Kidney tubule cell (primary cell): Measurements from ENCODE around the gene OSCAR.

Source experiments
- DNase-seq: peaks from one replicate; pipeline ENCODE4 v3.0.0-alpha.2; 2018; ENCODE audit warnings: low spot score

OSCAR gene, protein sequence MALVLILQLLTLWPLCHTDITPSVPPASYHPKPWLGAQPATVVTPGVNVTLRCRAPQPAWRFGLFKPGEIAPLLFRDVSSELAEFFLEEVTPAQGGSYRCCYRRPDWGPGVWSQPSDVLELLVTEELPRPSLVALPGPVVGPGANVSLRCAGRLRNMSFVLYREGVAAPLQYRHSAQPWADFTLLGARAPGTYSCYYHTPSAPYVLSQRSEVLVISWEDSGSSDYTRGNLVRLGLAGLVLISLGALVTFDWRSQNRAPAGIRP

GRCh38 chr19:54100561-54100960, at the start of gene OSCAR:
OSCAR (minus strand) TSS chr19:54100803; CDS start chr19:54100792, 11 bp downstream.
- DNase-seq, result no peak

DNA sequence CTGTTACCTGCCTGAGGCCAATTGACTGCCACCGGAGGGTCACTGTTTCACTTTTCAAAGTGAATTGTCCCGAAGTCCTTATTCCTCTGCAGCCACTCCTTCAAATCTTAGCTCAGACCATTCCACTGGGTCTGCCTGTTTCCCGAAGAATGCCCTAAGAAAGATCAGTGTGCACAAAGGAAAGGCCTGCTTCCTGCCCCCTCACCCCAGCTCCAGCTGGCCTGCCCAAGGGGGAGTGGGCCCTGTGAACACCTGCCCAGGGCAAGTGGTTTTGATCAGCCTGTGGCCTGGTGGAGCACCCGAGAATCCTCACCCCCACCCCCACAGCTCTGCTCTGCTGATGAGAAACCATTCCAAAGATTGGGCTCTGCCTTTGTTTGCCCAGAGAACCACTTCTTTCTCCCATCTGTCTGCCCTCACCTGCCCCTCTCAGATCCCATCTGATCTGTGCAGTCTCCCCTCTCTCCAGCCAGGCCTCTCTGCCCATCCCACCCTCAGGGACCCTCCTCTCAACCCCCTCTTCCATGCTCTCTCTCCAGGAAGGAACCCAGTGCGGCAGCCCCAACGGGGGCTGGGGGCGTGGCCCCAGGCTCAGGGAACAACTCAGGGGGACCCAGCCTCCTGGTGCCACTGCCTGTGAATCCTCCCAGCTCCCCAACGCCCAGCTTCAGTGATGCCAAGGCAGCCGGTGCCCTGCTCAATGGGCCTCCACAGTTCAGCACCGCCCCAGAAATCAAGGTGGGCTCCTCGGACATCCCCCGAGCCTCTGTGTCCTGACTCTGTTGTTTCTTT, 48.6 kb upstream of the OSCAR start:
- DNase-seq, result no peak

DNA sequence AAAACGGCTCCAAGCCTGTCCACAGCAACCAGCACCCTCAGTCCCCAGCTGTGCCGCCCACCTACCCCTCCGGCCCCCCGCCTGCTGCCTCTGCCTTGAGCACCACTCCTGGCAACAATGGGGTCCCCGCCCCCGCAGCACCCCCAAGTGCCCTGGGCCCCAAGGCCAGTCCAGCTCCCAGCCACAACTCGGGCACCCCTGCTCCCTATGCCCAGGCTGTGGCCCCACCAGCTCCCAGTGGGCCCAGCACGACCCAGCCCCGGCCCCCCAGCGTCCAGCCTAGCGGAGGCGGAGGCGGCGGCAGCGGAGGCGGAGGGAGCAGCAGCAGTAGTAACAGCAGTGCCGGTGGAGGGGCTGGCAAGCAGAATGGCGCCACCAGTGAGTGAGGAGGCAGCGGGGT, 47.6 kb upstream of the OSCAR start:
- no peak for DNase-seq

GRCh38 chr19:54147676-54148075, 47.1 kb upstream of the OSCAR start:
- no peak for DNase-seq

GRCh38 chr19:54145541-54146158, 45.0 kb upstream of the OSCAR start:
- DNase-seq, result no peak

DNA sequence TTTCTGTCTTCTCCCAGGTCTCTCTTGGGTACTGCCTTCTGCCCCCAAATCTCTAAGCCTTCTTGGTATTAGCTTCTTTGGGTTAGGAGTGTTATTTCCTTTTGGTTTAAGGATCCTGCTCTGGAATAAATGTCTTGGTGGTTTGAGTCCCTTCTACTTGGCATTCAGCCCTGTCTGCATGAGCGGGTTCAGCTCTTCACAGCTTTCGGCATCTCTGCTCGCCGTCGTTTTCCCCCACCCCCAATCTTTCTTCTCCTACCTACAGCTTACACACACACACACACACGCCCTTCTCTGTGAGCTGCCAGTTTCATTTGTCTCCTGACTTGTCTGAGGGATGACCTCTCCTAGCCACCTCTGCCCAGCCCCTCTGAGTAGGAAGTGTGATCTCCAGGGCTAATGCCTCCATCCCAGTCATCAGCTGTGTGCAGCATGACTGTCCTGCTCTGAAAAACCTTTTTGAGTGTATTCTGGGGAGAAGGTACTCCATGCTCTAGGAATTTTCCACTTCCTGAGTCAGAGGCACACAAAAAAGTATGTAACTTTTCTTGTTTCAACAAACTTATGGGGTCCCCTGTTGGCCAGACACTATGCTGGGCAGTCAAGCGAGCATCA, 41.7 kb upstream of the OSCAR start:
- peak; percentile 61 for DNase-seq

DNA sequence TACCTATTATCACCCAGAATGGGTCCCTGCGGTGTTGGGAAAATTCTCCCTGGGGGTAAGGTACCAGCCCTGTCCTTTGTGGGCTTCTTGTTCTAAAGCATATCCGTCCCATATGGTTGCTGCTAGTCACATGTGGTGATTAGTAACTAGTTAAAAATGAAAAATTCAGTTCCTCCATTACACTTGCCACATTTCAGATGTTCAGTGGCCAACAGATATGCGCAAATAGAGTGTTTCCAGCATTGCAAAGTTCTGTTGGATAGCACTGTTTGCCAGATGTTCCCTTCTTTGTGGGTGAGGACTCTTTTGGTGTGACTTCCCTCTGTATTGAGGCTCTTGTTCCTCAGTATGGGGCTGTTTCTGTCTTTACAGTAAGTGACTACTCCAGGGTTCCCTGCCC, 40.8 kb upstream of the OSCAR start:
- no peak for DNase-seq

DNA sequence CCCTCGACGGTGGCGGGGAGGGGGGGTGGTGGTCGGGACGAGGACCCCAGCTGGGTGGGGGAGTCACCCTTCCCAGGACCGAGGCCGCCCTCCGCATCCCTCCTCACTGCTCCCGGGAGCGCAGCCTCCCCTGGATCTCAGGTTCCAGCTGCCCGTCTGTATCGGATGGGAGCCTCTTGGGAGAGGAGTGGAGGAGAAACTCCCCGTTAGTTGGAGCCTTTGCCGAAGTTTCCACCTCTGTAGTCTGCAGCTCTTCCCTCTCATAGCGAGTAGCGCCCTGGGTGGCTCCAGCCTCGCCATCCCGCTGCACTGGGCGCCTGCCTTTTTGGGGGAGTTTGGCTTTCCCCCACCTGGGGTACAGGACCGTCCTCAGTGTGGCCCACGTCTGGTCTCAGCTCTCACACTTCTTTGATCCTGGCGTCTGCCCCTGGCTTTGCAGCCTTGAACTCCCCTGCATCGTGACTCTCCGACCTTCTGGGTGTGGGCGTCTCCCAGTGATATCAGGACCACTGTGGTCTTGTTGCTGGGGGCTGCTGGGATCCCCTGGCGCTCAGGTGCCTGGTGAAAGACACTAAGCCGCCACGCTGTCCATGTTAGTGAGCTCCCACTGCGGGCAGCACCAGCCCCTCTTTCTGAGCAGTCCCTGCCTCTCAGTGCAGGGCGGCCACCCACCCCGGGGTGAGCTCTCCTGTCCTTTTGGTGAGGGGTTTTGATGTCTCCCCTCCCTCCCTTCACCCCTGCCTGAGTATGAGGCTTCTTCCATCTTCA, 38.1 kb upstream of the OSCAR start:
- DNase-seq, result no peak

DNA sequence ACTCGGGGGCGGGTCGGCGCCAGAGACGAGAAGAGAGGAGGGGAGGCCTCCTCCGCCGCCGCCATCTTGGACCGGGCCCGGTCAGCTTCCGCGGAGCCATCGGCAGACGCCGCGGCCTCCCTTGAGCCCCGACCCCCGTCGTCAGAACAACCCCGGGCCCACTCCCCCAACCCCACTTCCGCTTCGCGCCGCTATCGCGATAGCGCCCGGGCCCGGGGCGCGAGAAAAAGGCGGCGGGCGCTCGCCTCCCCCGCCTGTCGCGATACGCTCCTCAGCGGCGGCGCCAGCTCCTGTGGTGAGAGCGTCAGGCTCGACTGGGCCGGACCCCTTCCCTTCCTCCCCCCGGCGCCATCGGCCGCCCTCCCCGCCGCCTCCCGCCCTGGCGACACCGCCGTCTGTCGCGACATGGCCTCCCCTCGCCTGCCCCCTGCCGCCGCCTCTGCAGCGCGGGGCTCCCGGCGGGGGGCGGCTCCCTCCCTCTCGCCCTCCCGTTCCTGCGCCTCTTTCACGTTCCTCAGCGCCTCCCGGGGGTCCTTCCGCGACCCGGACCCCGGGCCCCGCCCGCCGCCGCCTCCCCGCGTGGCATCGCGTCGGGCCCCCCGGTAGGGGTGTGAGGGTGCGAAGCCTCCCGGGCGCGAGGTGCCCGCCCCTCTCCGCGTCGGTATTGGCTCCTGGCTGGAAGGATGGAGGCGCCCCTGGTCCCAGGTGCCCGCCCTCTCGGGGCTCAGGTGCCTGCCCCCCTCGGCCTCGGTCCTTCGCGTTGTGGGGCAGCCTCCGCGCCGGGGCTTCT, 37.3 kb upstream of the OSCAR start, which contains the start of gene CNOT3:
Gene CNOT3 (plus strand): TSS at position 64 of the 790 bp plus-strand sequence. CDS start 5,217 bp downstream, outside the sequence.
- peak; percentile 17 for DNase-seq

GRCh38 chr19:54136864-54137698, 36.5 kb upstream of the OSCAR start:
- peak; percentile 100 for DNase-seq

DNA sequence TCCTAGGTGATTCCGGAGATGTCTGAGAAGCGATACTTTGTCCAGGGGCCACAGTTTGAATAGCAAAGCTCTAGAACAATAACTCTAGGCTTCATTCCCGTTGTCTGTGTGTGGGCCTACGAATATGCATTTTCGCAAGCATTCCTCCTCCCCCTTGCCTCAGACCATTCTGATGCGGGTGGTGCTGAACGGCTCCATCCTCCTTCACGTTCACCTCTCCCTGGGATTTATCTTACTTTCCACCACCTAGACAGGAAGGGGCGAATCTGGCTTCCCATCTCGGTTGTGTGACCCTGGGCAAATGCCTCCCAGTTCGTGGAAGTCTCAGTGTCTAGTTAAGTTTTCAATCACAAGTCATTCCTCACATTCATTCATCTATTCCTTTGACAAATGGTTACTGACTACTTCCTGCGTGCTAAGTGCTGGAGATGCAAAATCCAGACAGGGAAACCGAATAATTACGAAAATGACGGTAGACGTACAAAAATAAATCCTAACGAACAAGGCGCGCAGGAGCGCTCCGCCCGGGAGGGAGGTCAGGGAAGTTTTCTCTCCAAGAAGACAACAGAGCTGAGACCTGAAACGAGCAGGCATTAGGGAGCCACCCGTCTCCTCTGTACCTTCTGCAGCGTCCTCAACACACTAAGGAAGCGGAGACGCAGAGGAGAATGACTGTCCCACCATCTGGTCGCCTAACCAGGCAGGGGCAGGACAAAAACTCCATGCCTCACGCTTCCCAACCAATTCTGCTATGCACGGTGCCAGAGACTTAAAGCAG, 35.7 kb upstream of the OSCAR start:
- DNase-seq, result no peak

DNA sequence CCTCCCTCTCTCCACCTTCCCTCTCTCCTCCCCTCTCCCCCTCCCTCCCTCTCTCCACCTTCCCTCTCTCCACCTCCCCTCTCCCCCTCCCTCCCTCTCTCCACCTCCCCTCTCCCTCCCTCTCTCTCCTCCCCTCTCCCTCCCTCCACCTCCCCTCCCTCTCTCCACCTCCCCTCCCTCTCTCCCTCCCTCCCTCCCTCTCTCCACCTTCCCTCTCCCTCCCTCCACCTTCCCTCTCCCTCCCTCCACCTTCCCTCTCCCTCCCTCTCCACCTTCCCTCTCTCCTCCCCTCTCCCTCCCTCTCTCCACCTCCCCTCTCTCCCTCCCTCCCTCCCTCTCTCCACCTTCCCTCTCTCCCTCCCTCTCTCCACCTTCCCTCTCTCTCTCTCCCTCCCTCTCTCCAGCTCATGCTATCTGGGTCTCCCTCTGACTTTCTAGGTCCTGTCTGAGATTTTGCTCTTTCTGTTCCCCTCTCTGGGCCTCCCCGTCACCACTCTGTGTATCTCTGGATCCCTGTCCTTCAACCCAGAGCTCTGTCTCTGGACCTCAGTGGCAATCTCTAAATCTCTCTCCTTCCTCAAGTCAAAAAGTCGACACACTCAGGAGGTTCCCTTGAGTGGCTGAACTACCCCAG, 33.5 kb upstream of the OSCAR start:
- no peak for DNase-seq

- peak; percentile 39 for DNase-seq
Observed at GRCh38 chr19:54133312-54133956, 32.8 kb upstream of the OSCAR start.

DNA sequence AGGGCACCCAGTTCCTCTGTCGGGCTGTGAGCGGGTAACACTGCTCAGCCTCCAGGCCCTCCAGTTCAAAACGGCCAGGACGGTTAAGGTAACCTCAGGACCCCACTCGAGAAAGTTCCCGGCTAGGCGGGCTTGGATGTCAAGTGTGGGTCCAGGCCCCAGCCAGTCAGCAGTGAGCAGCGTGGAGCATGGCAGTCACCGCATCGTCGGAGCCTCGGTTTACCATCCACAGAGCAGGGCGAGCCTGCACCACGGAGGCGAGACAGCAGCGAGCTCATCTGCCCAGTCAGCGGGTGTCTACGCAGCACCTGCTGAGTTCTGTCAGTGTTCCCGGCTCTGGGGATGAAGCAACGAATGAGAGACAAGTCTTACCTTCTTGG, 29.0 kb upstream of the OSCAR start:
- DNase-seq, result no peak

DNA sequence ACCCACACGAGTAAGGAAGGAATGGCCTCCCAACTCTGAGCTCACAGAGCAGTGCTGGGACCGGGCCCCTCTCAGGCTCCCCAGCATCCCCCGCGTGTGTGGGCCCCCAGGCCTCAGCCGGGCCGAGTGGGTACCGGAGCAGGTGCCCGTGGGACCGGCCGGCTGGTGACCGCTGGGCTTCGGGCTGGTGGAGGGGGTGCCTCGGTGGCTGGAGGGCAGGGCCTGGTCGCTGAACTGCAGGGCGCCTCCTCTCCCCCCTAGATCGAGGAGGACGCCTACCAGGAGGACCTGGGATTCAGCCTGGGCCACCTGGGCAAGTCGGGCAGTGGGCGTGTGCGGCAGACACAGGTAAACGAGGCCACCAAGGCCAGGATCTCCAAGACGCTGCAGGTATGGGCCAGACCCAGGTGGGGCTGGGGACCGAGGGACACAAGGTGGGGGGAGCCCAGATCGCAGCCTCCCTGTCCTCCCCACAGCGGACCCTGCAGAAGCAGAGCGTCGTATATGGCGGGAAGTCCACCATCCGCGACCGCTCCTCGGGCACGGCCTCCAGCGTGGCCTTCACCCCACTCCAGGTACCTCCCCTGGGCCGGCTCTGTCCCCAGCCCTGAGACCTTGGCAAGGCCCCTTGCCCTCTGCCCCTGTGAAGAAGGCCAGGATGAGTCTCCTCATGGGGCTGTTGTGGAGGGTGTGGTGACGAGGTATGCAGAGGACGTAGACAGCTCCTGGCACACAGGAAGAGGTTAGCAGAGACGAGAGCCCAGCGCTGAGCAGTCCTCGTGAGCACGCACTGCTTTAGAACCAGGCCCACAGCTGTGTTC, 28.4 kb upstream of the OSCAR start:
- no peak for DNase-seq

GRCh38 chr19:54128441-54128725, 27.8 kb upstream of the OSCAR start:
- DNase-seq, result no peak

- DNase-seq, result no peak
Observed at GRCh38 chr19:54127688-54128440, 27.3 kb upstream of the OSCAR start.
